Activated CD4-positive, CD25-positive, alpha-beta regulatory T cell (primary cell): Measurements from ENCODE around the gene TRAF3.
A peak's percentile ranks its signal among the peaks of the same experiment; 100 is the strongest.

Experiments
- DNase-seq, 4 experiments: peaks; one replicate each; lab custom pipeline; 2025; lab: John Stamatoyannopoulos, UW

The TRAF3 gene

GRCh38 chr14:102776761-102777710, at the start of gene TRAF3:
TRAF3 (plus strand) TSS chr14:102777449; CDS start chr14:102870202, 92,753 bp downstream.
- peak; percentile 65 to 86 (median 76) for DNase-seq

DNA sequence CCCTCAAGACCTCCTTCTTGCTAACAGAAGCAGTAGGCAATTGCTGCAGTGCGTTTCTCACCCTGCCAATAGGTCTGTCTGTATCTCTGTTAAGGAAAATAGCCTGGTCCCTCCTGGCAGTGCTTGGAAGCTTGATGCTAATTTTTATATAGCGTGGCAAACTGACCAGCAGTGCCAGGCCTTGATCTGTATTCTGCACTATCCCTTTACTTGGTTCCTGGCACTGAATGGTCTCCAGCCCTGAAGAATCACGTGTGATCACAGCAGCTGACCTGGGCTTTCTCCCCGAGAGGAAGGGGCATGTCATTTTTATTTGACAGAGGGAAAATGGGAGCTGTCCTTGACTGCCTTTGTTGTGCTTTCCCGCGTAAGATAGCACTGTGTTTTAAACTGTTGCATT, 48.7 kb upstream of the TRAF3 start:
- DNase-seq = no peak

DNA sequence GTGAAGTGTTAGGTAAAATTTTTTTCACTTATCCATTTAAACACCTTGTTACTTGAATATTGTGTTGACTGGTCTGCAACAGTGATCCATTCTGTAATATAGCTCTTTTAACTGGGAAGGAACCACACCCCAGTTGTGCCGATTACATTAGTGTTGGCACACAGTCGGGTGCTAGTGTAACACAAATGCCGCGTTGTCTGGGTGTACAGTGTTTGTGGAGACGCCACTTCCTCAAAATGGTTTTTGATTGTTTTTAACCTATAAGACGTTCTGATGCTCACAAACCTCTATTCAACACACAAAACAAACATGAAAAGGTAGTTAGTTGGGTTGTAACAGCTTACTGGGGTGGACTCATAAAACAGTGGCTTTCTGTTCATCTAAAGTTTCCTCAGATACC, 48.0 kb upstream of the TRAF3 start:
- DNase-seq = no peak

DNA sequence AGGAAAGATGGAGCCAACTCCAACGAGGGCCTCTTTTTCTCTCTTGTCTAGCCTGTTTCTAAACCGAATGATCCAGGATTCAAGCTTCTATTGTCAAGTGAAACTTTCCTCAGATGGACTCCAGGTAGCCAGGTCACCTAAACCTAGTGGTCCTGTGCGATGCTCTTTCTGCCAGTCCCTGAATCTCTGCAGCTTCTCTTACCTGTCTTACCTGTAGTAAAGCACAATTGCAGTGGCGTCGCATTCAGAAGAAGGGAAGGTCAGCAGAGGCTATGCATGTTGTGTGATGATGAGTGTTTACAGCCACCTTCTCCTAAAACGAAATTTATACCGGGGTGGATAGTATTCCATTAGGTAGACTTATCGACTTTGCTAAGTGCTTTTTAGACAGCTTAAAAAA, 47.4 kb upstream of the TRAF3 start:
- no peak for DNase-seq

DNA sequence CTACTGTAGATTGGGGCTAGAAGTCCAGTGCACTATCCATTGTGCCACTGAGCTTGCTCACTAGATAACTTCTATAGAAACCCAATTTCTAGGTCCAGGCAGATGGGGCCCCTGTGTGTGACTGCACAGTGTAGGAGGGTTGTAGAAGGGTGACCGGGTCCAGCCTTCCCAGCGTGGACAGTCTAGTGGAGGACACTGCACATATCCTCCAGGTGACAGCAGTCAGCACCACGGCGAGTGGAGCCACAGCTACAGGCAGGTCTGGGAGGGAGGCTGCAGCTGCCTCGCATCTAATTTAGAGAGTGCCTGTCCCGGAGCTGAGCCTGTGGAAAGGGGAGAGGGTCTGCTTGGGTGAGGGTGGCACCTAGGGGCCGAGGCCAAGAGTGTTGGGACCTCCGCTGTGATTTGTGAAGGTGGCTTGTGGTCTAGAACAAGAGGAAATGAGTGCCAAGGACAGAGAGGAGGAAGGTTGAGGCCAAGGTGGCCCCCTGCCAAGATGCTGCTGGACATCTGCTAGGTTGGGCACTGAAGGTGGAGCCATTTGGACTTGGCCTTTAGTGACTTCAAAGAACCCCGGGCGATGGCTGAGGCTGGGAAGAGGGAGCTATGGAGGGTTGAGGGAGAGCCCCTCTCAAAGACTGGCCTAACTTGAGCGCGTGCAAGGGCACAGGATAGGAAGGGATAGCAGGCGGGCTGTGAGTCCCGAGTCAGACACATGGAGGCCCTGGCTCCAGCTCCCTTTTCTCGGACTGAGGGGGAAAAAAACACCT, 46.0 kb upstream of the TRAF3 start:
- DNase-seq = no peak

DNA sequence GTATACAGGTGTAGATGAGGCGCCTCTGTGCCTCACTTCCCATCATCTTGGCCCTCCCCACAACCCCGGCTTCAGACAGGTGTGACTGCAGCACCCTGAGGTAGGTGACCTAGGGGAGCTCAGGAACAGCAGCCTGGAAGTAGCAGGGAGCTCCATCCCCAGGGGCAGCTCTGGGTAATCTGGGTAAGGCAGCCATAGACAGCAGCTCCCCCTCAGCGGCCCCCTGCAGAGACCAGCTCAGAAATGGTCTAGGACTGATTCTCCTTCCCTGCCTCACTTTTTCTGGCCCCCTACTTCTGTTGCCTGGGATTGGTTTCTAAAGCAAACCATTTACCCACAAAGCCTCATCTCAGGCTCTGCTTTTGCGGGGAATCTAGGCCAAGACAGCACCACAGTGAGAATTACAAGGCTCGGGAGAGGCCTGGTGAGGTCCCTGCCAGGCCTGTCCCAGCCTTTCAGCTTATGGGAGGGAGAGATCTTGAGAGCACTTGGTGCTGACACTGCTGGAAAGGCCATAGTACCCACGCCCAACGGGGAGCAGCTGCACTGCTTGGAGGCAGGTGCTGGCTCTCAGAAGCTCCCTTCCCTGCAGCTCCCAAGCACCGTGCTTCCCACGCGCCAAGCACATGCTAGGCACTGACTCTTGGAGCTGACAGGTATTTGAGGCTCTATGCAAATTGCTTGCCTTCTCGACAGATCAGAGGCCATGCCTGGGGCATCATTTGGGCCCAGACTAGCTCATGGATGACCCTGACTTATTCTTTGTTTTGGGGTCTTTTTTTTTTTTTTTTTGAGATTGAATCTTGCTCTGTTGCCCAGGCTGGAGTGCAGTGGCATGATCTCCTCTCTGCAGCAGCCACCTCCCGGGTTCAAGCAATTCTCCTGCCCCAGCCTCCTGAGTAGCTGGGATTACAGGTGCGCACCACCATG, 45.1 kb upstream of the TRAF3 start:
- no peak for DNase-seq

- no peak for DNase-seq
These were observed 44.3 kb upstream of the TRAF3 start for GRCh38 chr14:102732924-102733323.

GRCh38 chr14:102733326-102733725, 43.9 kb upstream of the TRAF3 start:
- no peak for DNase-seq

- DNase-seq = no peak
These were observed 42.8 kb upstream of the TRAF3 start for GRCh38 chr14:102734436-102734835.

DNA sequence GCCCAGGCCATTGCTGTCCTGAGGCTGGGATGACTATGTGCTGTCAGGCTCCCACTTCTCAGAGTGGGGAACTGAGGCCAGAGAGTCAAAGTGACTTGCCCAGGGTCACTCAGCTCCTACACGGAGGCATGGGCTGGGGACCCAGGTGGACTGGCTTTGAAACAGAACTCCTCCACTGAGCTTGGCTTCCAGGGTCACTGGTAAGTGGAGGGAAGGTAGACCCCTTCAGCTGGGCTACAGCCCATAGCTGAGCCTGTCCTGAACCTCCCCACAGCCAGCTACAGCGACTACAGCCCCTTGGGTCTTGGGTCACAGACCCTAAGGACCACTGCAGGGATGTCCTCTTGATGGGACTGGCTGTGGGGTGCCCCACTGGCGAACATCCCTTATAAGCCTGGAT, 40.3 kb upstream of the TRAF3 start:
- DNase-seq = no peak

DNA sequence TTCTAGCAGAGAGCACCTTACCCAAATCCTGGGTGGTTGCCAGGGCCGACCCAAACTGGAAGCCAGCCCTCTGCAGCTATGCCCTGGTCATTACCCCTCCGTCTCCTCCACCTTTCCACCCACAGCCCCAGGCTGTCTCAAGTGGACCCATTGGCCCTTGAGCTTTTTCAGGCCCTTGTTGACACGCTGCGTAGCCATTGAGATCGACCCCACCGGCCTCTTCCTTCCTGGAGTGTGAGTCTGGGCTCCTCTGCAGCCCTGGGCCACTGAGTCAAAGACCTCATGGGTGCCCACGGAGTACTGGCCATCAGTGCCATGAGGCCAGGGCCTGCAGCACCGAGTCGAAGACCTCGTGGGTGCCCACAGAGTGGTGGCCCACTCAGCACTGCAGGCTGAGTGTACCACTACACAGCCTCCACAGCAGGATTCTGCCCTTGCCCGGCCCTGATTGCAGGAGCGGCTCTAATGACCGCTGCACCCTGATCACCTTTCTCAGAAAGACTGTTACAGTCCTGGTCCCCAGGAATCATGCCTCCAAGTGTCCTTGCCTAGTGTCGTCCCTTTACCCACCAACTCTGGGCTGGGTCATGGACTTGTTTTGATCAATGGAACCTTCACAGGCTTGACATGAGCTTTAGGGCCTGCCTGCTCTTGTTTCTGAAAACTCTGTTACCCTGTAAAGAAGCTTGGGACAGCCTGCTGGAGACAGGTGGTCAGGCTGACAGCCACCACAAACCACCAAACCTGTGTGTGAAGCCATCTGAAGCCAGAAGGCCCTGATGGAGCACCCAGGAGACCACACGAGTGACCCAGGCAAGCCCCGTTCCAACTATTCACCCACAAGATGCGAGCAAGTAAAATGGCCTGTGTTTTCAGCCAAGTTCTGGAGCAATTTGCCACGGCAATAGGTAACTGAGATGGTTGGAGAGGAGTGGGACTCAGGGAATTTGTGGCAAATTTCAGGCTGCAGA, 39.6 kb upstream of the TRAF3 start:
- no peak for DNase-seq

DNA sequence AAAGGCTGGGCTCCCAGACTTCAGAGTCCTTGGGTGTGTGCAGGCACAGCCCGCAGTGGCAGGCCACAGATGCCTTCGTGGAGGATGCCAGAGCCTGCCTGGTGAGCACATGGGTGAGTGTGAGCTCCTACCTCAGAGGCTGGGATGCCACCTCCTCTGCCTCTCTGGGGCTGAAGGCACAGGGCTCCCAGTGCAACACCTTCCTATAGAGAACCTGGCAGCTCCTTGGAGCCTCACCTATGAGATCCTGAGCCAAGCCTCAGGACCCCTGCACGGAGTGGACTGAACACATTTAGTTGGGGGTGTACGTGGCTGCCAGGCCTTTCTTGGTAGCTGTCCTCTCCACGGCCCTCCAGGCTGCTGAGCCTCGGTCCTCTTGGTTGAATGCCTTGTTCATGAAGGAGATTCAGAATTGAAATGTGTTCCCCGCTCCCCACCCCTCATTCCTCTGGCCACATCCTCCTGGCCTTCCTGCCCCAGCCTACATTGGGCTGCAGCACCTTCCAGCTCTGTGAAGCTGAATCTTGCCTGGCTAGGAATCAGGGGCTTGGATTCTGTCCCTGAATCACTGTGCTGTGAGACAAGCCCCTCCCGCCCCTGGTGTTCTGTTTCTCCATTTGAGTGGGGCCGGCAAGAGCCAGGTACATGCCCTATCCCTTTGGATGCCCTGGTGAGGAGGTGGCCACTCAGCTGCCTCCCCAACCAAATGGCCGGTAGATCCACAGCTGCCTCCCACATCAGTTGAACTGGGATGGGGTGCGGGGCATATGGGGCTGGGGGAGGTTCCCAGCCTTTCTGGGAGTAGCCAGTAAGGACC, 38.7 kb upstream of the TRAF3 start:
- no peak for DNase-seq

- DNase-seq = no peak
These were observed 38.1 kb upstream of the TRAF3 start for GRCh38 chr14:102739190-102739469.

DNA sequence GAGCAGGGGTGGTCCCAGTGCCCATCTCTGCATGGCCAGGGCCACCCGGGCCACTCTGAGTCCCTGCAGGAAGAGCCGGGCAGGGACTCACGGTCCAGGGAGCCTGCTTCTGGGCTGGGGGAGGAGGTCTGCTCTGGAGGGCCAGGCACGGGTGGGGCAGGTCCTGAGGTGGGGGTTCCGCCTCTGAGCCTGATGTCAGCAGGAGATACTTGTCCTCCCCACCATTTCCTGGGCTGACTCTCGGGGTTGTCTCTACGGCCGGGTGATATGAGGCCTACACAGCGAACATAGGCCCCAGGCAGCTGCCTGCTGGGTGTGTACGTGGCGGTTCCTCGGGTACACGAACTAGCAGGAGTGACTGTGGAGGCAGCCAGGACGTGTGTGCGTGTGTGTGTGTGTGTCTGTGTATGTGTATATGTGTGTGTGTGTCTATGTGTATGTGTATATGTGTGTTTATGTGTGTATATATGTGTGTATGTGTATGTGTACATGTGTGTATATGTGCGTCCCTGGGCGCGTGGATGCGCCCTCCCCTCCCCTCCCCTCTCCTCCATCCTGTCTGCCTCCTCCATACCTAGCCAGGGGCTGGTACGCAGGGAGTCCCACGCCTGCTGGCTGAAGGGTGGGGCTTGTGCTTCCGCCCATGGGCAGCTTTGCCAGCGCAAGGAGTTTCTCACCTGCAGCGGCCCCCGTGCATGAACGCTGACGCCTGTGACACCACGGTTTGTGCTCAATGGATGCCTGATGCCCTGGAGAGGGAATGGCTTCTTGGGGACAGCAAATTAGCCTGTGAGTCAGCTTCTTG, 30.4 kb upstream of the TRAF3 start:
- no peak for DNase-seq

- DNase-seq = no peak
These were observed 28.4 kb upstream of the TRAF3 start for GRCh38 chr14:102748806-102749205.

- DNase-seq = no peak
These were observed 27.6 kb upstream of the TRAF3 start for GRCh38 chr14:102749393-102750305.

DNA sequence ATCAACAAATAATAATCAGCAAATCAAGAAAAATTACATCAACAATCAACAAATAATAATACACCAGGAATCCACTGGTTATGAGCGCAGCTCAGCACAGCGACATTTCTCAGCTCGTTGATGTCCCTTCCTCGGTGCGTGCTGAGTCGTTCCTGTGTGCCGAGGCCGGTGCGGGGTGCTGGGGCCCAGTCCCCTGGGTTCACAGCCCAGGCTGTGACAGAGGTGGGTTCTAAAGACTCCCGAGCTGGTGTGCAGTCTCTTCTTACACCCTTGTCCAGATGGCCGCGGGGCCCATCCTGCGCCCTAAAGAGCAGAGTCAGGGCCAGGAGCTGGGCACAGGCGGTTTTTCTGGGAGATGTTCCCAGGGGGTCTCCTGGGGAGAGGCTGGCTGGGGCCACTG, 26.9 kb upstream of the TRAF3 start:
- no peak for DNase-seq

DNA sequence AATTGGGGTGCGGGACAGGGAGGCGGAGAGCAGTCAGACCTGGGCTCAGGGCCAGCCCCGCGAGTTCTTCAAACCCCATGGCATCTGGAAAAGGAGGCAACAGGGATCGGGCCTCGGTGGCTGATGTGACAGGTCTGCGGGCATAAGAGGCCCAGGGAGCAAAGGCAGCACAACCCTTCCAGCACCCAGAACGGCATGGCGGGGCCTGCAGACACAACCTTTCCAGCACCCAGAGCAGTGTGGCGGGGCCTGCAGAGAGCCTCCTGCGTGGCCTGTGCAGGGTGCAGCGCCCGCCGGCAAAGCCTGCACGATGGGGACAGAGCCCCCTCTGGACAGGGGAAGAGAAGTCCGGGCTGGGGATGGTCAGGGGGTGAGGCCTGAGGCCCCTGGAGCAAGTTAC, 26.2 kb upstream of the TRAF3 start:
- no peak for DNase-seq
